HepG2 (cell line): ENCODE data around the gene TP53TG5. TPM values are rescaled to one million over a fixed set of nuclear protein-coding genes. Genes with fewer than 3 reads are reported as not detected.
A peak's percentile ranks its signal among the peaks of the same experiment; 100 is the strongest.

Experiments used
- ATF5 ChIP-seq: sonication (generic); formaldehyde crosslinking; IDR thresholded peaks from 2 replicates; pipeline ENCODE4 v1.4.0; 2020; ENCODE audit warnings: mild to moderate bottlenecking, low read depth, missing genetic modification reagents
- GRHL1 ChIP-seq: sonication (generic); formaldehyde crosslinking; conservative IDR thresholded peaks from 2 replicates; pipeline ENCODE4 v1.8.0; 2022; ENCODE audit warnings: missing genetic modification reagents
- IRF2 ChIP-seq: IDR thresholded peaks from 2 replicates; pipeline ENCODE4 v1.6.1; 2018; ENCODE audit warnings: missing genetic modification reagents, missing compliant biosample characterization
- IRX3 ChIP-seq: sonication (generic); formaldehyde crosslinking; IDR thresholded peaks from 2 replicates; pipeline ENCODE4 v1.8.1; 2023; ENCODE audit warnings: mild to moderate bottlenecking, low read depth, missing genetic modification reagents, borderline replicate concordance
- KDM5A ChIP-seq: fragments of 200-600 bp; sonication (generic); IDR thresholded peaks from 2 replicates; pipeline ENCODE4 v1.7.0; 2018; ENCODE audit warnings: antibody characterized with exemption, mild to moderate bottlenecking, low read length, borderline replicate concordance
- MIER2 ChIP-seq: IDR thresholded peaks from 2 replicates; pipeline ENCODE4 v1.6.1; 2016; ENCODE audit warnings: missing biosample characterization, missing genetic modification reagents
- MXD4 ChIP-seq: IDR thresholded peaks from 2 replicates; pipeline ENCODE4 v1.6.1; 2016; ENCODE audit warnings: mild to moderate bottlenecking, missing biosample characterization, missing genetic modification reagents
- RELA ChIP-seq: sonication (generic); formaldehyde crosslinking; IDR thresholded peaks from 2 replicates; pipeline ENCODE4 v1.4.0; 2020; ENCODE audit warnings: missing genetic modification reagents
- SMYD3 ChIP-seq: sonication (generic); formaldehyde crosslinking; IDR thresholded peaks from 2 replicates; pipeline ENCODE4 v1.8.1; 2023; ENCODE audit warnings: mild to moderate bottlenecking, missing genetic modification reagents
- SOX13 ChIP-seq, 3 experiments: fragments of 450-650 bp in 1 of 3; sonication (generic) in 1 of 3; formaldehyde crosslinking in 1 of 3; IDR thresholded peaks in 2 of 3; conservative IDR thresholded peaks in 1 of 3; 2 replicates each; pipeline versions ENCODE4 v1.5.0 to v1.6.1; 2016 to 2020; ENCODE audit warnings: antibody characterized with exemption in 1 of 3, mild to moderate bottlenecking in 1 of 3, missing compliant biosample characterization in 1 of 3, missing genetic modification reagents in 1 of 3, moderate library complexity in 1 of 3
- ZBTB39 ChIP-seq: sonication (generic); formaldehyde crosslinking; IDR thresholded peaks from 2 replicates; pipeline ENCODE4 v1.5.0; 2020; ENCODE audit warnings: missing genetic modification reagents
- ZEB1 ChIP-seq: IDR thresholded peaks from 2 replicates; pipeline ENCODE4 v1.6.1; 2012; ENCODE audit warnings: mild to moderate bottlenecking, low read depth, inconsistent platforms; ENCODE audit not compliant: insufficient replicate concordance
- ZFP1 ChIP-seq: IDR thresholded peaks from 2 replicates; pipeline ENCODE4 v1.6.1; 2016
- ZGPAT ChIP-seq: IDR thresholded peaks from 2 replicates; pipeline ENCODE4 v1.6.1; 2016; ENCODE audit warnings: mild to moderate bottlenecking
- ZIK1 ChIP-seq: sonication (generic); formaldehyde crosslinking; IDR thresholded peaks from 2 replicates; pipeline ENCODE4 v1.5.0; 2020; ENCODE audit warnings: mild to moderate bottlenecking, low read depth, missing genetic modification reagents, borderline replicate concordance
- ZNF274 ChIP-seq: sonication (generic); formaldehyde crosslinking; IDR thresholded peaks from 2 replicates; pipeline ENCODE4 v1.5.1; 2020; ENCODE audit warnings: mild to moderate bottlenecking, missing genetic modification reagents
- ZNF644 ChIP-seq: IDR thresholded peaks from 2 replicates; pipeline ENCODE4 v1.6.1; 2016; ENCODE audit warnings: low read depth
- ZNF740 ChIP-seq: sonication (generic); formaldehyde crosslinking; IDR thresholded peaks from 2 replicates; pipeline ENCODE4 v1.4.0; 2020; ENCODE audit warnings: missing genetic modification reagents
- ZNF816 ChIP-seq: sonication (generic); formaldehyde crosslinking; IDR thresholded peaks from 2 replicates; pipeline ENCODE4 v1.8.0; 2022; ENCODE audit warnings: missing genetic modification reagents, mild to moderate bottlenecking, borderline replicate concordance
- ZNF891 ChIP-seq: sonication (generic); formaldehyde crosslinking; IDR thresholded peaks from 2 replicates; pipeline ENCODE4 v1.5.0; 2020; ENCODE audit warnings: mild to moderate bottlenecking, missing genetic modification reagents
- polyA plus RNA-seq, 8 experiments: library from polyadenylated mRNA; depleted of rRNA in 3 of 8; stranded (reverse) in 7 of 8; unstranded in 1 of 8; fragments of >200 nt; fragmentation: Illumina TruSeq in 4 of 8; extraction: Trizol in 4 of 8; gene quantifications; 2 replicates each; pipeline versions ENCODE4 v1.2.1 to v1.2.3, GENCODE V29; 2011 to 2016; ENCODE audit warnings: low read depth in 4 of 8, missing spikeins in 1 of 8, mixed read lengths in 1 of 8; ENCODE audit not compliant: insufficient read depth in 1 of 8
- total RNA-seq, 5 experiments: library from RNA; depleted of rRNA; stranded (reverse); fragments of >200 nt; fragmentation: Illumina TruSeq; extraction: Trizol; gene quantifications; 2 replicates each; pipeline ENCODE4 v1.2.3, GENCODE V29; 2016; ENCODE audit warnings: low read depth in 1 of 5

TP53TG5 gene
- total and polyA plus RNA-seq, 2 of the 13 experiments (the other 11 are each of a cell fraction or from before 2014, with no cell fraction given) = 0.11 TPM; not detected in 1

GRCh38 chr20:45406260-45407066 is 28.3 kb upstream of the TP53TG5 start (continued):
- TF ChIP-seq GRHL1 (no peak), IRF2 (0 out of 2 replicates have a peak, but pooled peaks have one; percentile 11), ZFP1 (no peak), ZEB1 (no peak), SOX13 (IDR thresholded peaks at IDR 0.05) (no peak), SOX13 (CRISPR knock-in tag; conservative IDR thresholded peaks at IDR 0.05 in 1 of 2, IDR thresholded peaks at IDR 0.05 in 1 of 2) (no peak), ZNF274 (CRISPR knock-in tag) (no peak), ZNF644 (CRISPR knock-in tag) (no peak), RELA (CRISPR knock-in tag) (no peak; the same call in 1 of the 2 replicates), MIER2 (CRISPR knock-in tag) (no peak), ATF5 (CRISPR knock-in tag) (no peak), ZNF740 (CRISPR knock-in tag) (0 out of 2 replicates have a peak, but pooled peaks have one; percentile 58), SMYD3 (CRISPR knock-in tag) (no peak), ZBTB39 (CRISPR knock-in tag) (0 out of 2 replicates have a peak, but pooled peaks have one; percentile 32), KDM5A (no peak), IRX3 (CRISPR knock-in tag) (peak; percentile 59; the same call in 1 of the 2 replicates), ZGPAT (peak; percentile 85; the same call in 1 of the 2 replicates), ZIK1 (CRISPR knock-in tag) (peak; percentile 27; the same call in 1 of the 2 replicates), MXD4 (CRISPR knock-in tag) (peak; percentile 36; the same call in 1 of the 2 replicates), ZNF816 (CRISPR knock-in tag) (no peak), ZNF891 (CRISPR knock-in tag) (peak; percentile 64)
